ENCODE measurements around the gene MSANTD7. TPM values are rescaled to one million over a fixed set of nuclear protein-coding genes. Genes with fewer than 3 reads are reported as not detected.
A peak's percentile ranks its signal among the peaks of the same experiment; 100 is the strongest.

MSANTD7 gene
- total RNA-seq, 2 donors from 2014 or later = 9.9 to 12.2 TPM

DNA sequence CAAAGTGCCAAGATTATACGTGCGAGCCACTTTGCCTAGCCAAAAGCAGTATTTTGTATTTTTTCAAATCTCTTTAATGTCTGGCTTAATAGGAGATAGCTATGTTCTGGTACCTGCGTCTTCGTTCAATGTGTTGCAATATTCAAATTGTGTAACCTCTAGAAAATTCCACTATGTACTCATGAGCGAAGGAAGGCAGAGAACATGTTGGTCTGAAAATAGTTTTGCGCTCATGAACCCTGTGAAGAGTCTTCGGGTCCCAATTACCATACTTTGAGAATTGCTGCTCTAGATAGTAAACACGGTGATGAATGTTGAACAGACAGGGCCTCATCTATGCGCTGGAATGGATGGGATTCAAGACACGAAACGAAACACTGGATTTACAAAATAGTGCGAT lies 37.8 kb downstream of the MSANTD7 start:
- DNase-seq = no peak
- intact Hi-C loops (cut with DNase I, micrococcal nuclease) = no loop called here
- no peak for ATAC-seq

DNA sequence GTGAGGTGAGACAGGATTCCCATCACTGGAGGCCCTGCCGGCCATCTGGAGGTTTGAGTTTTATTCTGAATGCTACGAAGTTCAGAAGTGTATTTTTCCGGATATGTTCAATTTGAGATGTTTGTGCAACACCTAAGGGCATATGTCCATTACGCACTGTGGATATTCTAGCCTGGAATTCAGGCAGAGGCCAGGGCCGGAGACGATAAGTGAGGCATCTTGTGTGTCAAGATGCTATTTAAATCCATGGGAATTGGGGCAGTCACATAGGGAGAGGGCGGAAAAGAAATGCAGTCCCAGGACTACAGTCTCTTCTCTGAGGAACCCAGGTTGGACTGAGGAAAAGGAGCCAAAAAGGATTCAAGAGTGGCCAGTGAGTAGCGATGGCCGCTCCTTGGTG lies 38.7 kb downstream of the MSANTD7 start:
- intact Hi-C loops (cut with DNase I, micrococcal nuclease) = no loop called here

DNA sequence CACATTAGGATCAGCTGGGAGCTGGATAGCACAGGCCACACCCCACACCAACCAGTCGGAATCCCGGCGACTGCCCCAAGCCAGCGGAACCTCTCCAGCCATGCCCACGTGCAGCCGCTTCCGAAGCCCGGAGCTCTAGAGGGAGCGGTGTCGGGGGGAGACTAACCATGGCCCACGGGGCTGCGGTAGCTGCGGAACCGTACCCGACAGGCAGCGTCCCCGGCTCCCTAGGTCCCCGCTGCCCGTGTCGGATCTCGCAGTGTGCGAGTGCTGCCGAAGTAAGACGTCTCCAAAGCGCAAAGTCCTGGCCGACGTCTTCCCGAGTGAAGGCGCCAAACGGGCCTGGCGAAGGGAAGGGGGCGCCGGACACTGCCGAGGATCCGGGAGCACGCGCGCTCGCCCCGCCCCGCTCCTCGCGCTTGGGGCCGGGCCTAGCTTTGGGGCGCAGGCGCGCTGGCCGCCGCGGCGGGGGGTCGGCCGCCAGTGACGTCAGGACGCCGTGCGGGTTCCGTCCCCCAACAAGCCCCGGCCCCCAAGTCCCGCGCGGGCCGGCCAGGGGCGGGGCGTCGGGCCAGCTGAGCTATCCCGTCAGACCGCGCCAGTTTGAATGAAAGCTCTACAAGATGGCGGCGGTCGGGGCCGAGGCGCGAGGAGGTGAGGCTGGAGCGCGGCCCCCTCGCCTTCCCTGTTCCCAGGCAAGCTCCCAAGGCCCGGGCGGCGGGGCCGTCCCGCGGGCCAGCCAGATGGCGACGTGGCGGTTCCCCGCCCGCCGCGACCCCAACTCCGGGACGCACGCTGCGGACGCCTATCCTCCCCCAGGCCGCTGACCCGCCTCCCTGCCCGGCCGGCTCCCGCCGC lies 40.4 kb downstream of the MSANTD7 start, which contains the start of gene SUV39H2:
SUV39H2 (plus strand) TSS at position 601 of the 858 bp plus-strand sequence; CDS start at position 624, 23 bp downstream.
- DNase-seq (peak; percentile 92 to 95), ATAC-seq (peak; percentile 94)
- intact Hi-C loops (cut with DNase I, micrococcal nuclease) = no loop called here

More for the DNA sequence above, 38.7 kb downstream of the MSANTD7 start:
- DNase-seq (no peak), ATAC-seq (no peak)

DNA sequence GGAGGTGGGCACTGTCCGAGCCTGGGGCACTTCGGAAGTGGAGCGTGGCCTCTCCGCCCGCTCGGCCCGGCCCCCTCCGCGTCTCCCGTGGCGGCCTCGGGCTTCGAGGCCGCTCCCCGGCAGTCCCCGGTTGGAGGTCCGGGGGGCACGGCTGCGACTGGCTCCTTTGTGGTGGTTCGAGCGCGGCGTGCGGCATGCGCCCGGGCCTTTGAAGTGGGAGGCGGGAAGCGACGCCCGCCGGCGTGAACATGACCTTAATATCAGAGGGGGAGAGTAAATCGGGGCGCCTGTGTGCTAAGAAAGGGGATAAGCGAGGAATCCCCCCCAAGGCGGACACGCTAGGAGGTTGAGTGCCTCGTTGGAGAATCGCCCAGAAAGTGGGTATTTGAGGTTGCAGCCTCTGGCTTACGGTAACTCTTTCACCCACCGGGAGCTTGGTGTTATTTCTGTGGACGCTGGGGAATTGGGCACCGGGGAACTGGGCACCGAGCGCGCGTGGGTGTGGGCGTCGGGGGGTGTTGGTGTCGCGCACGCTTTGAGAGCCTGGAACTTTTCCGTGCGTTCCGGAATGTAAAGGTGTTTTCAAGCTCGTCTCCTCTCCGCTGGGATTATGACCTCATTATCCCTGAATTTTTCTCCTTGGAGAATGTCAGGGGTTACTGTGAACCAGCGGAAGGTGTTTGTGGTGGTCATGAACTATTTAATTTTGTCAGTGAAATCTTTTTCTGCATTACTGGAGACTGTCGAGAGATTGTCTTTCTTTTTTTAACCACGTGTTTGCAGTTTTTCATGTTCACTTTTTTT lies 41.2 kb downstream of the MSANTD7 start:
- DNase-seq (peak in 1 of 2 donors; percentile 57), ATAC-seq (peak; percentile 3)
- intact Hi-C loops (cut with DNase I, micrococcal nuclease) = no loop called here

- intact Hi-C loops (cut with DNase I, micrococcal nuclease) = no loop called here
- ATAC-seq = no peak
- DNase-seq = no peak
These were observed 41.8 kb downstream of the MSANTD7 start for GRCh38 chr10:14879928-14880193.

DNA sequence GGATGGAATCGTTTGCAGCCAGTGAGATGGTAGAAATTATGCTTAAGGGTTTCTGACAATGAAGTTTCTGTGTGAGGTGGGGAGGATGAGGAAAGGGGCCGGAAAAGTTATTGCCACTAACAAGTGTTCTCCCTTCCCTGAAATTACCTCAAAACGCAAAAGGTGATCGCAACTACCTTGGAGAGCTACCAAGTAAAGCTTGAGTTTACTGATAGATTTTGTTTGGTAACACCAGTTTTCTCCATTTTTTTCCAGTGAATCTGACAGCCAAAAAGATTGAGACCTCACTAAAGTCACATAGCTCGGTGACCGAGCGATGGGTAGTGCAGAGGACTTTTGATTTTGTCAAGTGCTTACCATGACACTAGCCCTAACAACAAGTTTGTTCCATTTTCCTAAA lies 42.1 kb downstream of the MSANTD7 start:
- intact Hi-C loops (cut with DNase I, micrococcal nuclease) = no loop called here
- DNase-seq = no peak
- no peak for ATAC-seq

DNA sequence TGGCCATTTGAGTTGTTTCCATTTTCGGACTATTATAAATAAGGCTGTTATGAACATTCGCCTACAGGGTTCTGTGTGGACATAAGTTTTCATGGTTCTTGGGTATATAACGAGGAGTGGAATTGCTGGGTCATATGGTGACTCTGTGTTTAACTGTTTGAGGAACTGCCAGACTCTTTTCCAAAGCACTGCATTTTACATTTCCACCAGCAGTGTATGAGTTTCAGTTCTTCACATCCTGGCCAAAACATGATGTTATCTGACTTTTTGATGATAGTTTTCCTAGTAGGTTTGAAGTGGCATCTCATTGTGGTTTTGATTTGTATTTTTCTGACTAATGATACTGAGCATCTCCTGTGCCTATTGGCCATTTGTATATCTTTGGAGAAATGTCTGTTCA lies 46.0 kb downstream of the MSANTD7 start:
- intact Hi-C loops (cut with DNase I, micrococcal nuclease) = no loop called here
- no peak for ATAC-seq
- DNase-seq = no peak

Other genes with a start within 250 kb of the MSANTD7 start
- 10 to 100 TPM; 55.1 to 87.8 TPM for gene FAM107B, start 63.4 kb upstream of the MSANTD7 start, total RNA-seq
- gene CDNF, start 269 bp upstream of the MSANTD7 start, total RNA-seq = 1 to 10 TPM; 1.7 to 2.0 TPM
- gene HSPA14, start within 50 bp of the MSANTD7 start, total RNA-seq = 10 to 100 TPM; 13.6 to 14.0 TPM
- 1 to 10 TPM; 5.6 to 7.9 TPM for gene SUV39H2, start 40.6 kb downstream of the MSANTD7 start, total RNA-seq
- 10 to 100 TPM; 10.3 to 13.7 TPM for gene DCLRE1C, start 115.8 kb downstream of the MSANTD7 start, total RNA-seq
- gene MEIG1, start 121.1 kb downstream of the MSANTD7 start, total RNA-seq = not detected
- gene OLAH, start 205.6 kb downstream of the MSANTD7 start, total RNA-seq = not detected